ENCODE data around the gene EML2.

DNA sequence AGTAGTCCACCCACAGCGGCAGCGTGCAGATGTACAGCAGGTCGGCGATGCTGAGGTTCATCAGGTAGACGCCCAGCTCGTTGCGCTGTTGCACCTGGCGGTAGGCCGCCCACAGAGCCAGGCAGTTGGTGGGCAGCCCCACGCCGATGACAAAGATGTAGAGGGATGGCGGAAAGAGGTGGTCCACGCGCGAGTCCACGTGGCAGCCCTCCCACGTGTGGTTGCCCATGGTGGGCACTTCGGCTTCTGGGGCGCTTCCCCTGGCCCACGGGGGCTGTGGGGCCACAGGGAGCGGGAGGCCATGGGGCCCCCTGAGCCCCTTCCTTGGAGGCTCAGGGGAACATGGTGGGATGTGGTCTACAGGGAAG, 47.6 kb downstream of the EML2 start:
- TF ChIP-seq, protein P1, sequence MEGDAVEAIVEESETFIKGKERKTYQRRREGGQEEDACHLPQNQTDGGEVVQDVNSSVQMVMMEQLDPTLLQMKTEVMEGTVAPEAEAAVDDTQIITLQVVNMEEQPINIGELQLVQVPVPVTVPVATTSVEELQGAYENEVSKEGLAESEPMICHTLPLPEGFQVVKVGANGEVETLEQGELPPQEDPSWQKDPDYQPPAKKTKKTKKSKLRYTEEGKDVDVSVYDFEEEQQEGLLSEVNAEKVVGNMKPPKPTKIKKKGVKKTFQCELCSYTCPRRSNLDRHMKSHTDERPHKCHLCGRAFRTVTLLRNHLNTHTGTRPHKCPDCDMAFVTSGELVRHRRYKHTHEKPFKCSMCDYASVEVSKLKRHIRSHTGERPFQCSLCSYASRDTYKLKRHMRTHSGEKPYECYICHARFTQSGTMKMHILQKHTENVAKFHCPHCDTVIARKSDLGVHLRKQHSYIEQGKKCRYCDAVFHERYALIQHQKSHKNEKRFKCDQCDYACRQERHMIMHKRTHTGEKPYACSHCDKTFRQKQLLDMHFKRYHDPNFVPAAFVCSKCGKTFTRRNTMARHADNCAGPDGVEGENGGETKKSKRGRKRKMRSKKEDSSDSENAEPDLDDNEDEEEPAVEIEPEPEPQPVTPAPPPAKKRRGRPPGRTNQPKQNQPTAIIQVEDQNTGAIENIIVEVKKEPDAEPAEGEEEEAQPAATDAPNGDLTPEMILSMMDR (IDR thresholded peaks at IDR 0.05), result no peak
- TF ChIP-seq ZFX (IDR thresholded peaks at IDR 0.05; ENCODE audit: borderline replicate concordance), result no peak

Data from 22Rv1 (cell line).